ENCODE data around the gene PPP1R26.
"Not testable (repeated sequence)": the region's sequence is repeated elsewhere in the genome, so short reads cannot be mapped to it uniquely, and the experiment has no call there.

Gene PPP1R26

DNA sequence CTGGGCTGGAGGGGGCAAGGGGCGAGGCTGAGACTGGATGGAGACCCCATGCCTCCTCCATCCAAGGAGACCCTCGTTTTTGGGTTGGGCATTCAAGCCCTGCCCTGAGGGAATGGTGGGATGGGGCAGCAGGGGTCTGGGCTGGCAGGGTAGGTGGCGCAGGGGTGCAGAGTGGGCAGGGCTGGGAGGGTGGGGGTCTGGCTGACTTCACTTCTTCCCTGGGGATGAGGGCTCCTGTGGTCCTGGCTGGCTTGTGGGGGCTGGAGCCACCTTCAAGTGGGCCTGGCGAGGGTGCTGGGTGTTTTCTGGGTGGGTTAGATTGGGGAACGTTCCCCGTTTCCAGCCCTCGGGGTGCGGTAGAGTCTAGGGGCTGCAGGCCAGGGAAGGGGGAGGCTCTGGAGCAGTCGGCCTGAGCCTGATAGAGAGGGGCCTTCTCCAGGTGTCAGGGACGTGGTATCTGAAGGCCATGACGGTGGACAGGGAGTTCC lies 42.1 kb downstream of the PPP1R26 start:
- no peak for DNase-seq (ENCODE audit: low read depth in 2 of 2)

DNA sequence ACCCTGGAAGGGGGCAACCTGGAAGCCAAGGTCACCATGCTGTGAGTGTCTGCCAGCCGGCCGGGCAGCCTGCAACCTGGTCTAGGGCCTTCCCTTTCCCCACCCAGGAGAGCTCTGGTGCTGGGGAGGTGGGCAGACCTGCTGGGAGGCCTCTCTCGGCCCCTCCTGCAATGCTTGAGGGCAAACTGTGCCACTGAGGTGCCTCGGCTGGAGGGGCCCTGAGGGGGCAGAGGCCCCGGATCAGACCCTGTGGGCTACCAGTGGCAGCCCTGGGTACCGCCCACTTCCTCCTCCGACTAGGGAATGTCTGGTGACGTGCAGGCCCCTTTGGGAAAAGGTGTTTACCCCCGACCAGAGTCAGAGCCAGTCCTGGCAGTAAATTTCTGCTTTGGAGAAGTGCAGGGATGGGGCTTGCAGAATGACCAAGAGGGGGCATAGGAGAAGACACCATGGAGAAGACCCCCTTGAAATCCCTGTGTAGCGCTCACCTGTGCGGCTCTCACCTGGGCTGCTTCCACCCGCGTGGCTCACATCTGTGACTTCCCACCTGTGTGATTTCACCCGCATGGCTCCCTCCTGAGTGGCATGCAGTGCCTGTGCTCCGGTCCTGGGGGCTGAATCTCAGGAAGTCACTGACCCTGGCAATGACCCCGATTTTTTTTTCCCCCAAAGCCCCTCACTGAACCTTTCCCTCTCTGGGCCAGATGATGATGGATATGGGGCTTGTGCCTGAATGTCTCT lies 42.7 kb downstream of the PPP1R26 start:
- DNase-seq (ENCODE audit: low read depth in 2 of 2): no peak

DNA sequence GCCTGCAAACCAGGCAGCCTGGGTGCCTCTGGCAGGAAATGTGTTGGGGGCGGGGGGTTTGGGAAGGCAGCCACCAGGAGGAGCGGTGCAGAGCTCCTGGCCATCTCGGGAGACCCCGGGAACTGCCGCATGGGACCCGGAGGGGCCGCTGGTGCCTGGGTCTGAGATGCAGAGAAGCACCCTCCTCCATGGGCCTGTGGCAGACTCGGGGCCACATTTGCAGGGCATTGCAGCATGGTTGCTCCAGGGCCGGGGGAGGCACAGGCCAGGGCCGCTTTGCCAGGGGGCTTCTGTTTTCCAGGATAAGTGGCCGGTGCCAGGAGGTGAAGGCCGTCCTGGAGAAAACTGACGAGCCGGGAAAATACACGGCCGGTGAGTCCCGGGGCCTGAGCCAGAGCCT lies 43.3 kb downstream of the PPP1R26 start:
- no peak for DNase-seq (ENCODE audit: low read depth in 2 of 2)

DNA sequence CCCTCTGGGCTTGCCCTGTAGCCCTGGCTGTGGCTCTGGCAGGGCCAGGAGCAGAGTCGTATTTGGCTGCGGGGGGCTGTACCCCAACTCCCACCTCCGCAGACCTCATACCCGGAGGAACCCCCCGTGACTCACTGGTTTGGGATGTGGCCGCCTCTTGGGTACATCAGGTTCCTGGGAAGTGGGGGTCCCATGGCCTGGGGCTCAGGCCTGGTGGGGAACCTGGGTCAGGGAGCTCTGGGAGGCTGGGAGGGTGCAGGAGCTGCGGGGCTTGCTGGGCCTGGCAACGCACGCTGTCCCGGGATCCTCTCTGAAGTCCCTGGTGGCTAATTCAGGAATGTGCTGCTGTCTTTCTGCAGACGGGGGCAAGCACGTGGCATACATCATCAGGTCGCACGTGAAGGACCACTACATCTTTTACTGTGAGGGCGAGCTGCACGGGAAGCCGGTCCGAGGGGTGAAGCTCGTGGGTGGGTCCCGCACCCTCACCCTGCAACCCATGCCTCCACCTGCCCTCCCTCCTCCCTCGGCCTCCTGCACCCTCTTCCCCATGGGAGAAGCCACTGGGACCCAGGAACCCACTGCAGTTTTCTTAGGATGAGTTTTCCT lies 44.0 kb downstream of the PPP1R26 start:
- DNase-seq (ENCODE audit: low read depth in 2 of 2): no peak

DNA sequence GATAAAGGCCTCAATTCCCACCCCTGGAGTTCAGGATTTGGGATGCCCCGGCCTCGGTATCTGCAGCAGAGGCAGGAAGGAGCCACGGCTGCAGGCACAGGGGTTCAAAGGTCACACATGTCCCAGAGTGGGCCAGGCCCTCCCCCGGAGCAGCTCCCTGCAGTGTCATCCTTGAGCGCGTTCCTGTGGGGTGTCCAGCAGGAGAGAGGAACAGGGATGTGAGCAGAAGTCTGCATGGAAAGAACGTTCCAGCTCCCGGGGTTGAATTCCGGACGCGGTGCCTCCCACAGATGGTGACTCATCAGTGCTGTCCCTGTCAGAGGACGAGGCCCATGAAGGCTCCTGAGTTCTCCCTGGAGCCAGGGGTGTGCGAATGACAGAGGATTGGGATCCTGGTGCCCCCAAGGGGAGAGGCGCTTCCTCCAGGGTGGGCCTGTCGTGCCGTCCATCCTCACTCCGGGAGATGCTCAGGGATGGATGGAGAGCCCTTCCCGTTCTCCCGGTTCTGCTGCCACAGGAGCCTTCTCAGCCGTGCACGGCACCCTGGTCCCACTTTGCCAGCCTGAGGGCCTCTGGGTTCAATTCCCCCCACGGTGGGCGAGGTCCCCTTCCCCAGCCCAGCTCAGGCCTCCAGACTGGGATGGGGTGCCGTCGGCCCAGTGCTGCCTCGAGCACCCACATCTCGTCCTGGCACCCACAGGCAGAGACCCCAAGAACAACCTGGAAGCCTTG lies 44.7 kb downstream of the PPP1R26 start:
- DNase-seq (ENCODE audit: low read depth in 2 of 2): no peak

DNA sequence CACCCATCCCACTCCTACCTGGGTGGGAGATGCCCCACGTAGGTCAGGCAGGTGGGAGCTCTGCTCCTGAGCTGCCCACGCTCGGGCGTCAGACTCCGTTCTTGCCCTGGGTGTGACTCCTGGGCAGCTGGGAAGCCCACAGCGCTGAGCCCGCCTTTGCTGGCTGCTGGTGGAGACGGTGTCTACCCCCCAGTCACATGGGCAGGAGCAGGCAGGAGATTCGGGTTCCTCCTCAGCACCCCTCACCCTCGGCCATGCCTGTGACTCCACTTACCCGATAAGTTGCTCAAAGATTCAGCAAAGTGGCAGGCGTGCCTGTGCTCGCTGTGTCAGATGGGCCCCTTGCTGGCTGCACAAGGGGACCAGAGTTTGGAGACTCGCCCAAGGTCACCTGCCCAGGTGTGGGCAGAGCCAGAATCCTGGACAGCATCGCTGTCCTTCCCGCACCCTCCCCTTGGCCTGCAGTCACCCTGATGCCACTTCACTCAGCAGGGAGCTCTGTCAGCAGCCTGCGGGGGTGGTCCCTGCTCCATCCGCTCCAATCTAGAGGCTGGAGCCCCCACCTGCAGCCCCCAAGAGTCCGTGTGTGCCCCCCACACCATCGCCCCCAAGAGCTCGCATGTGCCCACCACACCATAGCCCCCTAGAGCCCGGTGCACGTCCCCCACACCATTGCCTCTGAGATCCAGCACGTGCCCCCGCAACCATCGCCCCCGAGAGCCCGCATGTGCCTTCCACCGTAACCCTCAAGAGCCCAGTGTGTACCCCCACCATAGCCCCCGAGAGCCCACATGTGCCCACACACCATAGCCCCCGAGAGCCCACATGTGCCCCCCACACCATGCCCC lies 45.9 kb downstream of the PPP1R26 start:
- no peak for DNase-seq (ENCODE audit: low read depth in 2 of 2)

DNA sequence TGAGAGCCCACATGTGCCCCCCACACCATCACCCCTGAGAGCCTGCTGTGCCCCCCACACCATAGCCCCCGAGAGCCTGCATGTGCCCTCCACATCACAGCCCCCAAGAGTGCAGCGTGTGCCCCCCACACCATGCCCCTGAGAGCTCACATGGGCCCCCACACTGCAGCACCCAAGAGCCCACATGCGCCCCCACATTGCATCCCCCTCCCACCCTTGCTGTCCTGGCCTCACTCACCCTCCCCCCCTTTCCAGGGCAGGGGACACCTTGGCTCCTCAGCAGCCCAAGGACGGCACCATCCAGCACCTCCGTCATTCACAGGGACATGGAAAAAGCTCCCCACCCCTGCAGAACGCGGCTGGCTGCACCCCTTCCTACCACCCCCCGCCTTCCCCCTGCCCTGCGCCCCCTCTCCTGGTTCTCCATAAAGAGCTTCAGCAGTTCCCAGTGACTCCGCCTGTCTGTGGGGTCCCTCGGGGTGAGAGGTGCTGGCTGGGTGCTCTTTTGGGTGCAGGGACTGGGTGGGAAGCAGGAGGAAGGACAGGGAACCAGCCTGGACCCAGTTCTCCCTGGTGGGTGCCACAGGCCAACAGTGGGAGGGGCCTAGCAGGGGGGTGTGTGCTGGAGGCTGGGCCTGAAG lies 46.6 kb downstream of the PPP1R26 start:
- no peak for DNase-seq (ENCODE audit: low read depth in 2 of 2)

DNA sequence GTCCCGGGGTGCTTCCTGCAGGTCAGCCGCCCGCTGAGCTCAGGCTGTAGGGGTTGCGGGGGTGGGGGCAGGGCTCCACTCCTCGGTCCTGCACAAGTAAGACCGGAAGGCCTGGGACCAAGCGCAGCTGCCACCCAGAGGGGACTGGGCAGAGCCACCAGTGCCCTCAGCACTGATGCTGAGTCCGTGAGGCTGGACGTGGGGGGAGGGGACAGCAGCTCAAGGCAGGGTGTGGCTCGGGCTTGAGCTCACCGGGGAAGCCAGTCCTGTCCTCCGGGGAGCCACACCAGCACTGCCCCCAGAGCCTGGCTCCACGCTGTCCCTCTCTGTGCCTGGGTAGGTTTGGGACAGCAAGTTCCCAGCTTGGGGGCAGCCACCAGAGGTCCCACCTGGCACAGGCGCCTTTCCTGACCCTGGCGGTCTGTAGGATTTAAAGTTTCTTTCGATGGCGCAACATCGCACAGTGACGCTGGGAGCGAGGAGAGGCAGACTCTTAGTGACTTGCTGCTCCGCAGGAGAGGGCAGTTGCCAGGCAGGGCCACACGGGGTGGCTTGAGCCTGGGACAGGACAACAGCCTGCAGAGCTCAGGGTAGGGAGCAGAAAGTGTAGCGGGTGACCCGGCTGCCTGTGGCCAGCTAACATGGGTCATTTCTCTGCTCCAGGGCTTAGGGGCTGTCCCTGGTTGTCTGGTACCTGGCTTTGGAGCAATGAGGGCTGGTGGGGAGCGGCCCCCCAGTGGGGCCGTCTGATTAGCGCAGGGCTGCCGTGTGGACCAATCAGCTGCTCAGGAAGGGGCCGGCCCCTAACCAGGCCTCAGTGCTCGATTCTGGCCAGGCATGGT lies 47.4 kb downstream of the PPP1R26 start:
- no peak for DNase-seq (ENCODE audit: low read depth in 2 of 2)

DNA sequence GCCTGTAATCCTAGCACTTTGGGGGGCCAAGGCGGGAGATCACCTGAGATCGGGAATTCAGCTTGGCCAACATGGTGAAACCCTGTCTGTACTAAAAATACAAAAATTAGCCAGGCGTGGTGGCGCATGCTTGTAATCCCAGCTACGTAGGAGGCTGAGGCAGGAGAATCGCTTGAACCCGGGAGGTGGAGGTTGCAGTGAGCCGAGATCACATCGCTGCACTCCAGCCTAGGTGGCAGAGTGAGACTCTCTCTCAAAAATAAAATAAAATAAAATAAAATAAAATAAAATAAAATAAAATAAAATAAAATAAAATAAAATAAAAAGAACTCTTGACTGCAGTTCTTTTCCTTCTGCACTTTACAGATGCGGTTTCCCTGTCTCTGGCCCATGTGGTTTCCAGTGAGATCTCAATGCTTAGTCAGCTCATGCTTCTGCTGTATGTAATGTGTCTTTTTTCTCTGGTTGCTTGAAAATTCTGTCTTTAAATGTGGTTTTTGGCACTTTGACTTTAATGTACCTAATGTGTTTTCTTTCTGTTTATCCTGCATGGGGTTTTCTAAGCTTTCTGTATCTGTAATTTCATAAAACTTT lies 49.4 kb downstream of the PPP1R26 start:
- DNase-seq (ENCODE audit: low read depth in 2 of 2): not testable (repeated sequence)

DNA sequence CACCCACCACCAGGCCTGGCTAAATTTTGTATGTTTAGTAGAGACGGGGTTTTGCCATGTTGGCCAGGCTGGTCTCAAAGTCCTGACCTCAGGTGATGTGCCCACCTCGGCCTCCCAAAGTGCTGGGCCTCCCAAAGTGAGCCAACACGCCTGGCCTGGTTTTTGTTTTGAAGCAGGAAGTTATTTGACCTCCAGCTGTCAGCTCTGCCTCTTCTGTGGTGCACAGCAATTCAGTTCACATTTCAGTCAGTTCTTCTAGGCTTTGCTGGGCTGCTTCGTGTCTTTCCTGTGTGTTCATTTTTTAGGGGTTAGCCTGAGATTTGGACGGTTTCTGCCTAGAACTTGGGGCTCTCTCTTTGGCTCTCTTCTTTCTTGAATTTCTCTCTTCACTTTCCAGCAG lies 50.6 kb downstream of the PPP1R26 start:
- no peak for DNase-seq (ENCODE audit: low read depth in 2 of 2)

DNA sequence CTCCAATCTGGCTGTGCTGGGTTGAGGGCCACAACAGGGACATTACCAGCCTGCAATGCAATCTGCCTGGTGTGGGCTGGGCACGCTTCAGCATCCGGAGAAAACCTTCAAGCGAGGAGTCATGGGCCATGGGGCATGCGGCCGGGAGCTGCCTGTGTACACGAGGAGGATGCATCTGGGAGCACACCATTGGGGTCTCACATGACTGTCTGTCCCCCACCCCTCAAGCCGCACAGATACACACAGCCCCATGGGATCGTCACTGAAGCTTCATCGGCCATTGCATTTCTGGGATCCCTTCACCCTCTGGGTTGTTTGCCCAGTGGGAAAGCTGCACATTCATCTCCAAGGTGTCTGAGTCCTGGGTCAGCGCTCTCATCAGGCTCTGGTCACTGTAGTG lies 51.5 kb downstream of the PPP1R26 start:
- DNase-seq (ENCODE audit: low read depth in 2 of 2): no peak

DNA sequence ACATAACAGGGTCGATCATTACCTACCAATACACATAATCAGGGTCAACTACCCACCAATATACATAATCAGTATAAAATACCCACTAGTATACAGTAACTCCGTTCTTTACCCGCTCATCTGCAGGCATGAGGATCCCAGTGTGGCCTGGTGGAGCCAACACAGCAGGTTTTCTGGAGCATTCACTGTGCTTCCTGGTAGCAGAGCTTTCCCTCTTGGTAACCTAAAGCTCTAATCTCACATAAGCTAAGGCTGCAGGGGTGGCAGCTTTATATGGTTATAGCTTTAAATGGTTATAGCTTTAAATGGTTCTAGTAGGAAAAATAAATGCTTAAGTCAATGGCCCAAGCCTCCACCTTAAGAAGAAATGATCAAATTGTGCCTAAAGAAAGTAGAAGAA lies 53.5 kb downstream of the PPP1R26 start:
- DNase-seq (ENCODE audit: low read depth in 2 of 2): no peak

DNA sequence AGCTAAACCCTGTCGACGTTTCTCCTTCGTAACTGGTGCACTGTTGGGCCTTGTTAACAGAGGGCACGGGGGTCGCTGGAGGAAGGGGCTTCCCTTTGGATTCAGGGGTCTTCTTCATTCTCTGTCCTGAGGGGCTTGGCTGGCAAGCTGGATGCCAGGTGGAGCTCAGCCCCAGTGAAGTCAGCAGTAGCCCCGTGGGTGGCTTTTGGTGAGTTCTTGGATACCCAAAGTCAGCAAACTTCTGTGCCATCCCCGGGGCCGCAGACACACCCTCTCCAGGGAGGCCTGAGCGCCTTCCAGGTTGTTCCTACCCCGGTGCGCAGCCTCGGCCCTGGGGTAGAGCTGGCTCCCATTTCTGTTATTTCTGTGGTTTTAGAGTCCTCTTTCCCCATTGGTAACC lies 54.1 kb downstream of the PPP1R26 start:
- no peak for DNase-seq (ENCODE audit: low read depth in 2 of 2)

DNA sequence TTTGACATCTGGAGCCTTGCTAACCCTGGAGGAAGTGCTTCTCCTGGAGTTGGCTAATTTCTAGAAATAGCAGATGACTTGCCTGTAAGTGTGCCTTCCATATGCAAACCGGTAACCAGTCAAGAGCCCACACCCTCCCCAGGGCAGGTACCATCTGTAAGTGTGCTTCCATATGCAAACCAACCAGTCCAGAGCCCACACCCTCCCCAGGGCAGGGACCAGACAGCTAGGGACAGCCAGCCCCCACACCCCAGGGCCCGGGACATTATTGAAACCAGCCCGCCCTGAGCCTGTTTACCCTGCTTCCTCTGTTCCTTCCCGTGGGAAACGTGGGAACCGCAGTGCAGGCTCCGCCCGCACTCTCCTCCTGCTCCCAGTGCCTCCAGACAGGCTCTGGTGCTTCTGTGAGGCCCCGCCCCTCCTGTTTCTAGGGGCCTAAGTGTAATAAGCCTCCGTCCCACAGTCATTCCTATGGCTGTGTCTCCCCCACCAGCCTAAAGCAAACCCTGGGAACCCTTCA lies 54.7 kb downstream of the PPP1R26 start:
- DNase-seq (ENCODE audit: low read depth in 2 of 2): not testable (repeated sequence)

DNA sequence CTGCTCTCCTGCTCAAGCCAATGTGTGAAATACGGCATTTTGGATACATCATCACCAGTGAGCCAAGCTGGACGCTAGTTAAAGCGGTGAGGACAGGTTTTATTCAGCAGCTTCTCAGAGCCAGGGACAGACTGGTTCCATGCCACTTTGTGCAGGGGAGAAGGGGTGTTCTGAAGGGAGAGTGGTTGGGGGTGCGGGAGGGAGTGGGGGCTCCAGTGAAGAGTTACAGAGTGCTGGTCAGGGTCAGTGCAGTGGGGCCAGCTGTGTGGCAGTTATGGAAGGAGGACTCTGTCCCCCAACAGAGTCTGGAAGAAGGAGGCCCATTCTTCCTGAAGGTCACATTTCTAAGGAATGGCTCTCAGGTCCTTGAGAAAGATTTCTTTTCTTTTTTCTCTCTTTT lies 55.2 kb downstream of the PPP1R26 start:
- DNase-seq (ENCODE audit: low read depth in 2 of 2): not testable (repeated sequence)

DNA sequence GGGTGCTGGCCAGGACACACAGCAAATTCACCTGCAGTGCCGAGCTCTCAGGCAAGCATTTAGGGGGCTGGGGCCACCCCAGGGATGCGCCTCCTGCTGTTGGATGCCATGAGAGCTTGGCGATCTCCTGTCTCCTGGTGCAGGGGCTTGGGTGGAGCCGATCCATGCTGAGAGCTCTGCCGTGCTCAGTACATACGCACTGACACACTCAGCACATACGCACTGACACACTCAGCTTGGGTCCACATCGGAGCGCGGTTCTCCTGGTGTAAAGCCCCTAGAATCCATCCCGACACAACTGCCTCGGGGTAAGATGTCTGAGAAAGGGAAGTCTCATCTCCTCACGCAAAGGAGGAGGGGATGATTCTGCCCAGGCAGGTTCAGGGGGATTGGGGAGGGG lies 56.0 kb downstream of the PPP1R26 start:
- DNase-seq (ENCODE audit: low read depth in 2 of 2): not testable (repeated sequence)

DNA sequence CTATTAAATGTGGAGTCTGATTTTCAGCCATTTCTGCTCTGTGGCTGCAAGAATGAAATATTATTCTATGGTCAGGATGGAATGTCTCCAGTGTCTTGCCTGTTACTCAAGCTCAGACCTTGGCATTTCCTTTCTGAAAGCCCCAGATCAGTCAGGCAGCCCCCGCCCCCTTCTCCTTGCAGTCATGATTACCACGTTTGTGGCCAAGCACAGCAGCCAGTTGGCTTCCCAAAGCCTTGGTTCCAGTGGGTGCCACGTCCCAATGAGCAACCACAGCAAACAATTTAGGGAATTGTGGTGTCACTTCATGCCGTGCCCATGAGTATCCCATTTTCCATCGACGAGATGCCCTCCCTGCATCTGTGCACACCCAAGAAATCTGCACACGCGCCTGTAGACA lies 56.6 kb downstream of the PPP1R26 start:
- no peak for DNase-seq (ENCODE audit: low read depth in 2 of 2)

Data from stimulated activated CD8-positive, alpha-beta memory T cell treated with anti-CD3 and anti-CD28 coated beads, Interleukin-2, amount 100 ng/mL, for 1 hour (primary cell).